HG03095 (cell line): Measurements from ENCODE around the gene DYRK2.
A peak's percentile ranks its signal among the peaks of the same experiment; 100 is the strongest.

ENCODE experiments used
- ATAC-seq: cut with Tn5 transposase; IDR thresholded peaks from one replicate; pipeline ENCODE4 v1.9.1; 2021; ENCODE audit warnings: moderate library complexity; ENCODE audit not compliant: unreplicated experiment

DYRK2 gene

DNA sequence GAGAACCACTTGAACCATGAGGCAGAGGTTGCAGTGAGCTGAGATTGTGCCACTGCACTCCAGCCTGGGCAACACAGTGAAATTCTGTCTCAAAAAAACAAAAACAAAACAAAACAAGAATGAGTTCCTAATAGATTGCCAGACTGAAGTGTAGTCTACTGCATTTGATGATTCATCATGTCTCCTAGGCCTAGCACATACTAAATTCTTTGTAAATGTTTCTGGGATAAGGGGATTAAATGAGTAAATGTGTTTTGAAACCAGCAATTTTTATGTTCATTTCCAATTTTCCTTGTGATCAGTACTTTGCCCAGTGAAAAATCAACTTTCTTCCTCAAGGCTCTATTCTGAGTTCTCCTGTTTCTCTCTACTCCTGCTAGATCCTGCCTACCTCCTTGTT lies 2.9 kb upstream of the DYRK2 start:
- ATAC-seq: no peak

- ATAC-seq: no peak
Observed at GRCh38 chr12:67646775-67647174, 1.8 kb upstream of the DYRK2 start.

DNA sequence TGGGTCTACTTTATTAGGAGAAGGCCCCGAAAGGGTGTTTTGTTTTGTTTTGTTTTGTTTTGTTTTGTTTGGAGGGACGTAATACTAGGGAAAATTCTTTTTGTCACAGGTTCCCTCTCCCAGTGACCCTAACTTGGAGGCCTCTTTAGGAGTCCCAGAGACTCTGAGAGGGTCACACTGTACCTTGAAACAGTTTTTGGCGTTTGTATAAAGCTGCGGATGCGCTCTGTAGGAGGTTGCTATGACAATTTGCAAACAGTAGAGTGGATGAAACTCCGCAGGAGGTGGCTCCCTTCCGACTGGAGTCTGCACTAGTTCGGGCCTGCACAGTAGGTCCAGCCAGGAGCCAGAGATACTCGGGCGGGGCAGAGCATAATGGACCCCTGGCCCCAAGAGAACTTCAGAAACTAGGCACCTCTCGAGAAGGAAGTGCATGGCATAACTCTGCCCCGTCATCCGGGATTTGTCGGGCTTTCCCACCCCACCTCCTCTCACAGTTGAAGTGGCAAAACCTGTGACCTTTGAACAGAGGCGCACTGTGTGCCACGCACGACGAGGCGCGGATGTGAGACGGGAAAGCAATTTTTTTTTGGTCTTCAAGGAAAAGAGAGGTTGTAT lies 1.3 kb upstream of the DYRK2 start:
- no peak for ATAC-seq

DNA sequence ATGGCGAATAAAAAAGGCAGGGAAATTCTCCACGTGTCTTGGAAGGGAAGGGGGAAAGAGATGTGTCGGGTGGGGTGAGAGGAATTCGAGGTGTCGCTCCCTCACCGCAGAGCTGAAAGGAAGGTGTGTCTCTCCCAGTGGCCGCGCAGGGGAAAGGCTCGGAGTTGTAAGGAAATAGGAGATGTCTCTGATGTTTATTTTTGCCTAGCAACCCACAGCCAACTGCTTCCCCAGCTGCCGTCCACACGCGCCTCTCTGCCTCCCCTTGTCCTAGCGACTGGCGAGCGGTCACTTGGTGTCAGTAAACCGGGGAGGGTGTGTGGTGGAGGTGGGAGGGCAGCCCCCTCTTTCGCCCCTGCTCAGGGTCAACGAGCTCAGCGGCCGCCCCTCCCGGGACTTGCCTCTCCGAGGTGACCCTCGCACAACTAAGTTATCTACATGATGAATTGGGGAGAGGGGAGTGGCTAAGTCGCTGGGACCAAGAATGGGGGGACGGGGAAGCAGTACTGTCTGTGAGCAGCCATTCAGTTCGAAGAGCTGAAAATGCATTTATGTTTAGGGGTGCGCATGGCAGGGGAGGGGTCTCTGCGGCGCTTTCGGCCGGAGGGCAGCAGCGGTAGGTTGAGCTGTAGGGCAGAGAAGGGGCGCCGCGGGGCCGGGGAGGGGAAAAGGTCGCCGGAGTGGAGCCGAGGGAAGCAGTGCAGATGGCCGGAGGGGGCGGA lies 585 bp upstream of the DYRK2 start:
- peak; percentile 11 for ATAC-seq

DNA sequence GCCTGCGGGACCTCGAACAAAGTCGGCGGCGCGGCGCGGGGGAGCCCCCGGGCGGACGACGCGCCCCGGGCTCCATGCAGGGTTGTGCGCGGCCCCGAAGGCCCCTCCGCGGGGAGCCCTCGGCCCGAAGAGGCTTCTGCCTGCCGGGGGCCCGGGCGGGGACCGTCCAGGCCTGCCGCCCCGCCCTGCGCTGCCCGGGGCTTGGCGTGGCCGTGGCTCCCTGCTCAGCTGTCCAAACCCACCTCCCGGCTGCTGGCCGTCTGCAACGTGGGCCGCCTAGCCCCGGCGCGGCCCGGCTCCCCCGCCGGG lies 670 bp downstream of the DYRK2 start:
- peak; percentile 27 for ATAC-seq

DNA sequence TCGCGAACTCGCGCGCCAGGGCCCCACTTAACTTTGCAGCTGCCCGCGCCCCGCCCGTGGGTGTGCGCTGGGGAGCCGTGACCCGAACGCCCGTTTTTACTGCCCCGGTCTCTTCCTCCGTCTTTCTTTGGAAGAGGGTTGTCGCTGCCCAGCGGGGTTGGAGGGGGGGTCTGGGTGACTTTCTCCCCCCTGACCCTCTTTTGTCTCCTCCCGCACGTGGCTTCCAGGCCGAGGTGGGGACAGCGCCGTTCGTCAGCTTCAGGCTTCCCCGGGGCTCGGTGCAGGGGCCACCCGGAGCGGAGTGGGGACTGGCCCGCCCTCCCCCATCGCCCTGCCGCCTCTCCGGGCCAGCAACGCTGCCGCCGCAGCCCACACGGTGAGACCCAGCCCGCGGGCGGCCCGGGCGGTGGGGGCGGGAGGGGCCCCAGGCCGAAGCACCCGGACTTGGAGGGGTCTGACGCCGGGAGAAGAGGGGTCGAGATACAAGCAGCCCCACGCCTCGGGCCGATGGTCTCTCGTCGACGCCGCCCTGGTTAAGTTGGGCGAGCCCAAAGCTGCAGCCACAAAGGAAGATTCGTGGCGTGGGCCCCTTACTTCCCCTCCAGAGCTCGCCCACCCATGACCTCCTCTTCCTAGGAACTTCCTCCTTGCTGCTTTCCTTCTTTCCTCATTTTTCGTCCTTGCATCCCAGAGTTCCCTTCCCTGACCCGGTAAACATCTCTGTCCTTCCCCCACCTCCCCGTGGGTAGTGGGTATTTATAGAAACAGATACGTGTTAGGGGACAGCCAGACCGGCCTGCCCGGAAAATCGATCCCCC lies 1.2 kb downstream of the DYRK2 start:
- ATAC-seq: peak; percentile 14

GRCh38 chr12:67650388-67651131 lies 2.0 kb downstream of the DYRK2 start:
- ATAC-seq: no peak

DNA sequence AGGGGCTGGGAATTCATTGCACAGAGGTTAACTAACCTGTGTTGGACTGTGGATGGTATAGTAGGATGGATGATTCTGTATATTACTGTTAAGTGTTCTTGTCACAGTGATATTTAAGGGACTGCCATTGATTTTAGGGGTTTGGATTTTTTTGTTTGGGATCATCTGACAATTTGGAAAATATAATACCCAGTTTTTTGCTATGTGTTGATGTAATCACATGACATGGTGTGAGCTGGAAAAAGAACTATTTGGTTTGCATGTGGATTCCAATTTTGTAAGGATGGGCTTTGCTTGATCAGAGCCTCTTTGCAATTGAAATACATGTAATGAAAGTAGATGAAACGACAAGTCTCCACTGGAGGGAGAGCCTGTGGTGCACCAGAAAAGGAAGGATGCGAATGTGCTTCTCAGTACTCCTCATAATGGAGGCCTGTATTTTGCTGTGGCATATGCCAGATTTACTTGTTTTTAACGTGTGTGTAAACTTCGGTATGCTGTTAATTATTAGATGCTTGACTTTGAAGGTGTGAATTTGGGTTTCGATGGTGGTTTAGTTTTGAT lies 2.7 kb downstream of the DYRK2 start:
- ATAC-seq: no peak

DNA sequence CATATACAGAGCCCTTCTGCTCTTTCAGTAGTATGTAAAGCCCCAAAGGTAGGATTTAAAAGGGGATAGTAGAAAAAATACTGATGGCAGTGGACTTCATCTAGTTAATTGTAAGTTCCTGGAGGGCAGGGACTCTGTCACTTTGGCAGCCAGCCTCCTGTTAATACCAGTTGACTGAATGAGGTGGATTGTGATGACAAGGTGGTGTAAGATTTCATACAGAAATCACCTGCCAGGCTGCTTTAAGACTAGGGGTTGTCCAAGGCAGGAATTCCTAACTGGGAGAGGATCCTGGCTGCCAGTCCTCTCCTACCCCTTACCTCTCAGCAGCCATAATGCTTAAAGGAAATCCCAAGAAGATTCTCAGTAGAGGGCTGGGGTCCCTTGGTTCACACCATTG lies 7.3 kb downstream of the DYRK2 start:
- ATAC-seq: no peak

DNA sequence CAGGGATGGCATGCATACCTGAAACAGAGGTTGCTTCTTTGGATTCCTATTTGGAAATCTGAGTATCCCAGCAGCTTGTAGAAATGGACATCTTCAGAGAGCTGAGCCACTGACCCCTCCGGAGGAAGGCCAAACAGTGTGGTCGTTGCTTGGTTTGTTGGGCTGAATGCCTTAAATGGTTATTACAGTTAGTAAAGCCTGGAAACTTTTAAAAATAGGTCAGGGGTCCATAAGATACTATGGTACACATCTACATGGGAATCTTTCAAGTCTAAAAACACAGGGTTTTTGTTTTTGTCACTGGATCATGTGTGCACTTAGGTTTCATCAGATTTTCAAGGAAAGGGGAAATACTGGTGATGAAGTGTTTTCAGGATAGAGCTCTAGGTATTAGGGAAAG lies 7.7 kb downstream of the DYRK2 start:
- no peak for ATAC-seq

GRCh38 chr12:67658486-67658885 lies 9.9 kb downstream of the DYRK2 start:
- no peak for ATAC-seq

DNA sequence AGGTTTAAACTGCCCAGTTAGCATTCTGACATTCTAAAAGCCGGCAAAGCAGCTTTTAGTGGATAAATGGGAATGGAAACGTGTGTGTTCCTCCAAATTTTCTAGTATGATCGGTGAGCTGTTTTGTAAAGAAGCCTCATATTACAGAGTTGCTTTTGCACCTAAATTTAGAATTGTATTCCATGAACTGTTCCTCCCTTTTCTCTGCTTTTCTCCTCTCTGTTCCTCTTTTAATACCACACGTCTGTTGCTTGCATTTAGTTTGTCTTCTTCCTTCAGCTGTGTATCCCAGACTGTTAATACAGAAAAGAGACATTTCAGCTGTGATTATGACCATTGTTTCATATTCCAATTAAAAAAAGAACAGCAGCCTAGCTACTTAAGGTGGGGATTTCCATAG lies 10.7 kb downstream of the DYRK2 start:
- ATAC-seq: no peak

DNA sequence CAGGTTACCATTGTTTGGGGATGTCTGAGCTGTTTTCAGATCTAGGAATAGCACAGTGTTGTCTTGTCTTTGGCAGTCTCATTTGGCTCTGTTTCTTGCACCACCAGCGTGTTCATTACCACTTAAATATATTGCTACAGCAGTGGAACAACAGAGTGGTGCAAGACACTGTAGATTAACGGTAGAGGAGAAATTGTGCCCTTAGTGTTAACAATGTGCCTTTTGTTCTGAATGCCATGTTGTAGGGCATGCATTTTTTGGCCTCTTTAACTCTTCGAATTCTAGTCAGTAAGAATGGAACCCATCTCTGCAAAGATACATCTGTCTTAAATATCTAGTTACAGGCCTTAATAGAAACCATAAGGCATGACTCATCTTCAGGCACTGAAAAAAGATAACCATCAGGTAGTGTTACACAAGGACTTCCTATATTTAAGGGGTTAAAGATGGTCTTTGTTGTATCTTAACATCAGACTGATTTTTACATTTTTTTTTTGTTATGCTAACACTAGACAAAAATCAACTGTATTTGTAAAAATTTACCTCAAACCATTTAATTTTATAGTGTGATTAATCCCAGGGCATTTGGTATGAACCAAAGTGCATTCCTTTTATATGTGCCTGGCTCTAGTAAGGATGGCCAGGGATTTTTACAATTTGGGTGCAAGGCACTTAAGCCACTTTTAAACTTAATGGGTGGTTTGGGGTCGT lies 12.9 kb downstream of the DYRK2 start:
- no peak for ATAC-seq

DNA sequence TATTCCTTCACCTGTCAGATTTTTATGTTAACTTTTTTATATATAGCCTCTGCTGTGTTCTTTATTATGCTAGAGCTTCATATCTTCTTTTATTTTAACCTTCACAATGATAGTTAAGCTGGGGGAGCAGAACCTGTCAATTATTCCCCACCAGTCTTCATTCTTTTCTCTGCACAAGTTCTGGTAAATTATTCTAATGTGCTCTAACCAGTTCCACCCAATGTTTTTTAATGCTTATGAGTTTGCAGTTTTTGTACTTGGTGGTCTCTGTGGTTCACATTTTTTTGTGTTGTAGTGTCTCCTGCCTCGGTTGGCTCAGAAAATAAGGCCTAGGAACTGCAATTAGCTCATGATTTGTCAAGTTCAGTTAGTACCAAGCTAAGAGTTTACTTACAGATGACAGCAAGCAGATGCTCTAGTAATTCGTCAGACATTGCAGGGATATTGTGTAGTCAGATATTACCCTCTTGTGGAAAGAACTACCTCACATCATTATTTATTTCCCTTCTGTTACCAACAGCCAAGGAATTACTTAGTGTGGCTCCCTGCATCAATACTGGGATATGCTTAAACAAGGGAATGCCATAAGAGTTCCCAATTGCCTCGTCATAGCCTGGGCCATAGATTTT lies 14.5 kb downstream of the DYRK2 start:
- ATAC-seq: no peak

GRCh38 chr12:67664171-67664570 lies 15.6 kb downstream of the DYRK2 start:
- ATAC-seq: no peak

DNA sequence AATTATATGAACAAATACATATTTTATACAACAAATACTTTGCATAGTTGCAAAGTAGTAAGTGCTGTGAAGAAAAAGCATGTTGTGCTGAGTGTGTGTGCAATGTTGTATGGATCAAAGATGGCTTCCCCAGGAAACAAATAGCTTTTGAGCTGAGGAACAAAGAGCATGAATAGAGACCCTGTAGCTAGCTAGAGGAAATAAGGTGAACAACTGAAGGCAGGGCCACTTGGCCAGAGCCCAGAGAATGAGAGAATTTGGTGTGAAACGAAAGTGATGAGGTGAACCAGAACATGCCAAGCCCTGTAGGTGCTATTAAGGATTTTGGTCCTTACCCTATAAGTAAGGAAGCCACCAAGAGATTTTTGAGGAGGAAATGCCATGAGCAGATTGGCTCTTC lies 17.1 kb downstream of the DYRK2 start:
- no peak for ATAC-seq

GRCh38 chr12:67666605-67667004 lies 18.1 kb downstream of the DYRK2 start:
- no peak for ATAC-seq

- ATAC-seq: no peak
Observed at GRCh38 chr12:67667276-67668073, 18.9 kb downstream of the DYRK2 start.

GRCh38 chr12:67669217-67669933 lies 20.8 kb downstream of the DYRK2 start:
- no peak for ATAC-seq
